Measurements from ENCODE around the gene S100A14.

S100A14 gene

DNA sequence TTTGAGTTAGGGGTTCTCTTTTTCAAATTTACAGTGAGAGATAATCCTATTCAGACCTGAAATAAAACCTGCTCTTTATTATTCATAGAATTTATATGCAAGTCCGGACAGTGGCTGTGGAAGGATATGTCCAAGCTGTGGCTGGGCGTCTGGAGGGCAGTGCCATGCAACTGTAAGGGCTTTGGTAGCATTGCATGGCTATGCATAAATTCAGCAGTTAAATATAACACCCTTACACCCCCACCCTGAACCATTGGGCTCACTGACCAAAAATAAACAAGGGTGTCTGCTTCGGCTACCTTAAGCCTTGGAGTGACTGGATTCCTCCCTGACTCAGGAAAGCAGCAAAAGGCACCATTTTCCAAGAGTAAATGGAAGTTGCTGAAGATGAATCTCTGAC, 23.2 kb upstream of the S100A14 start:
- H3K4me3 ChIP-seq (ENCODE audit: low read depth, low read length) = no peak overlapping the region
- TF ChIP-seq, protein P1, sequence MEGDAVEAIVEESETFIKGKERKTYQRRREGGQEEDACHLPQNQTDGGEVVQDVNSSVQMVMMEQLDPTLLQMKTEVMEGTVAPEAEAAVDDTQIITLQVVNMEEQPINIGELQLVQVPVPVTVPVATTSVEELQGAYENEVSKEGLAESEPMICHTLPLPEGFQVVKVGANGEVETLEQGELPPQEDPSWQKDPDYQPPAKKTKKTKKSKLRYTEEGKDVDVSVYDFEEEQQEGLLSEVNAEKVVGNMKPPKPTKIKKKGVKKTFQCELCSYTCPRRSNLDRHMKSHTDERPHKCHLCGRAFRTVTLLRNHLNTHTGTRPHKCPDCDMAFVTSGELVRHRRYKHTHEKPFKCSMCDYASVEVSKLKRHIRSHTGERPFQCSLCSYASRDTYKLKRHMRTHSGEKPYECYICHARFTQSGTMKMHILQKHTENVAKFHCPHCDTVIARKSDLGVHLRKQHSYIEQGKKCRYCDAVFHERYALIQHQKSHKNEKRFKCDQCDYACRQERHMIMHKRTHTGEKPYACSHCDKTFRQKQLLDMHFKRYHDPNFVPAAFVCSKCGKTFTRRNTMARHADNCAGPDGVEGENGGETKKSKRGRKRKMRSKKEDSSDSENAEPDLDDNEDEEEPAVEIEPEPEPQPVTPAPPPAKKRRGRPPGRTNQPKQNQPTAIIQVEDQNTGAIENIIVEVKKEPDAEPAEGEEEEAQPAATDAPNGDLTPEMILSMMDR (IDR thresholded peaks at IDR 0.05; ENCODE audit: low read depth, low read length) = no peak

DNA sequence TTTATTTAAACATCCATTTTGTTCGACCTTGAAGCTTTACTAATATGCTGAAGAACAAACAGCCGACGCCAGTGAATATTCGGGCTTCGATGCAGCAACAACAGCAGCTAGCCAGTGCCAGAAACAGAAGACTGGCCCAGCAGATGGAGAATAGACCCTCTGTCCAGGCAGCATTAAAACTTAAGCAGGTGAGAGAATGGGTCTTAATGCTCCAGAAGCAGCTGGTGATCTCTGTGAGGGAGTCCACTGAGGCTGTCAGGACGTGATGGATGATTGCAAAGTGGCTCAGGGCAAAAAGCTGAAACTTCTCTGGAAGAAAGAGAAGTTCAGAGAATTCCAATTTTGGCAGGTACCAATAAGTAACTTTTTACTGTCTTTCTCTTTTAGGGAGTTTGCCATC, 22.1 kb upstream of the S100A14 start:
- TF ChIP-seq, protein P1 (IDR thresholded peaks at IDR 0.05; ENCODE audit: low read depth, low read length) = no peak
- no peak overlapping the region for H3K4me3 ChIP-seq (ENCODE audit: low read depth, low read length)

DNA sequence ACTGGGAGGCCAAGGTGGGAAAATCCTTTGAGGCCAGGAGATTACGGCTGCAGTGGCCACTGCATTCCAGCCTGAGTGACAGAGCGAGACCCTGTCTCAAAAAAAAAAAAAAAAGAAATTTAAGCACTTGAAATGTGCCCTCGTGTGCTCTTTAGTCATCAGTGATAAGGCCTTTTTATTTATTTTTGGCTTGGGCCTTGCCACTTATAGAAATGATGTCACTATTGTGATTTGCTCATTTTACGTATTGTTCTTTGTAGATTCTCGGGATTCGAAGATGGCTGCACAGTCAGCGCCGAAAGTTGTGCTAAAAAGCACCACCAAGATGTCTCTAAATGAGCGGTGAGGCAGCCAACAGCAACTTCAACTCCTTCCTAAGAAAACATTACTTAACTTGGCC, 20.2 kb upstream of the S100A14 start:
- TF ChIP-seq, protein P1 (IDR thresholded peaks at IDR 0.05; ENCODE audit: low read depth, low read length) = no peak
- H3K4me3 ChIP-seq (ENCODE audit: low read depth, low read length) = no peak overlapping the region

GRCh38 chr1:153635872-153636271, 19.7 kb upstream of the S100A14 start:
- TF ChIP-seq, protein P1 (IDR thresholded peaks at IDR 0.05; ENCODE audit: low read depth, low read length) = no peak

GRCh38 chr1:153633754-153634665, 17.9 kb upstream of the S100A14 start, which contains the start of gene CHTOP:
Gene CHTOP, plus strand, starts transcription at chr1:153634066. Its CDS starts 2,523 bp downstream, at chr1:153636589.
- H3K4me3 ChIP-seq (ENCODE audit: low read depth, low read length) = peak within 1 kb of the TSS; percentile 94
- TF ChIP-seq, protein P1 (IDR thresholded peaks at IDR 0.05; ENCODE audit: low read depth, low read length) = no peak

More at GRCh38 chr1:153635872-153636271, 19.7 kb upstream of the S100A14 start:
- no peak overlapping the region for H3K4me3 ChIP-seq (ENCODE audit: low read depth, low read length)

- no peak overlapping the region; the same call in 1 of the 2 replicates for H3K4me3 ChIP-seq (ENCODE audit: low read depth, low read length)
- TF ChIP-seq, protein P1 (IDR thresholded peaks at IDR 0.05; ENCODE audit: low read depth, low read length) = no peak
Observed at GRCh38 chr1:153633161-153633753, 17.1 kb upstream of the S100A14 start.
